Activated B cell treated with CpG ODN at 0.5 μM for 24 hours (primary cell): ENCODE data around the gene TLE5. TPM values are rescaled to one million over a fixed set of nuclear protein-coding genes. Genes with fewer than 3 reads are reported as not detected.

Source experiments
- ATAC-seq: fragments of 200-7000 bp; cut with Tn5 transposase; one replicate; pipeline ENCODE4 v1.10.0; 2021; ENCODE audit warnings: low read depth, mild to moderate bottlenecking, moderate library complexity
- CTCF ChIA-PET: fragments of 350-600 bp; sonication (Branson Sonifier 250); formaldehyde crosslinking; loops from one replicate; lab custom pipeline; 2021; ENCODE audit warnings: antibody characterized with exemption; lab: Charles Lee
- POLR2A ChIA-PET: fragments of 350-600 bp; sonication (Branson Sonifier 250); formaldehyde crosslinking; loops from one replicate; lab custom pipeline; 2021; ENCODE audit warnings: antibody characterized with exemption; lab: Charles Lee
- DNase-seq: peaks from one replicate; pipeline ENCODE4 v3.0.0; 2022
- H3K27ac Mint-ChIP-seq: one replicate; pipeline ENCODE4 v1.8.0; 2020; ENCODE audit warnings: mixed read lengths
- H3K27me3 Mint-ChIP-seq: one replicate; pipeline ENCODE4 v1.8.0; 2021; ENCODE audit warnings: mixed read lengths
- H3K36me3 Mint-ChIP-seq: one replicate; pipeline ENCODE4 v1.8.0; 2021; ENCODE audit warnings: low read depth, mixed read lengths
- H3K4me1 Mint-ChIP-seq: one replicate; pipeline ENCODE4 v1.8.0; 2021; ENCODE audit warnings: mixed read lengths
- H3K4me3 Mint-ChIP-seq: one replicate; pipeline ENCODE4 v1.8.0; 2020; ENCODE audit warnings: mild to moderate bottlenecking, mixed read lengths
- H3K9me3 Mint-ChIP-seq: one replicate; pipeline ENCODE4 v1.8.0; 2020; ENCODE audit warnings: mixed read lengths
- intact Hi-C: fragments of 100-400 bp; cut with micrococcal nuclease; formaldehyde crosslinking; loops from one replicate; pipeline ENCODE4 v1.15.1; 2024
- total RNA-seq: library from RNA; stranded (reverse); gene quantifications from 2 replicates; pipeline ENCODE4 v1.2.3, GENCODE V29; 2022
- TF ChIP-seq, protein P1 (sequence below): fragments of 200-600 bp; IDR thresholded peaks from one replicate; pipeline ENCODE4 v1.8.0; 2022; ENCODE audit warnings: antibody characterized with exemption, mild to moderate bottlenecking

Gene TLE5
- total RNA-seq, 1 donor from 2014 or later = 323 TPM

DNA sequence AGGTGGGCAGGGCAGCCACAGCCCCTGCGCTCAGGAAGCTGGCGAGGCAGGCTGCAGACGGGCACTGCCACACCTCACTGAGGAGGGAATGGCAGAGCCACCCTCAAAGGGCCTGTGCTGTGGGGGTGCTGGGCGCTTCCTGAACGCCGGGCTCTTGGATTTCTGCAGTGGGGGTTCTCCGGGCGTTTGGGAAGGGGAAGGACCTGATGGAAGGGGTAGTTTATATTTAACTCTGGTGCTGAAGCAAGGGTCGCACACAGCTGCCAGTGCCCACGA lies 42.4 kb upstream of the TLE5 start:
- ChIA-PET CTCF (interaction anchor here (1.1 to 4.1 kb wide), 13 partner anchors 25 to 217 kb away, joined by 3 to 41 read pairs (median 5); no protein-coding TSS in a partner anchor), POLR2A (interaction anchor here (0.6 to 1.2 kb wide), 4 partner anchors 43 to 240 kb away, joined by 4 to 8 read pairs (median 7); no protein-coding TSS in a partner anchor)
- intact Hi-C loops = loop anchor here (1.0 to 2.0 kb wide), 4 partner anchors 28 to 218 kb away; no protein-coding TSS in a partner anchor
- ATAC-seq (no peak), DNase-seq (no peak)
- no peaks in the 10 kb centered on the region for H3K36me3 Mint-ChIP-seq
- peaks cover 18% of the 10 kb centered on the region for H3K4me1 Mint-ChIP-seq
- no peaks in the 10 kb centered on the region for H3K9me3 Mint-ChIP-seq
- H3K27me3 Mint-ChIP-seq = no peaks in the 10 kb centered on the region
- no peak overlapping the region for H3K4me3 Mint-ChIP-seq
- H3K27ac Mint-ChIP-seq = no peak overlapping the region
- TF ChIP-seq, protein P1, sequence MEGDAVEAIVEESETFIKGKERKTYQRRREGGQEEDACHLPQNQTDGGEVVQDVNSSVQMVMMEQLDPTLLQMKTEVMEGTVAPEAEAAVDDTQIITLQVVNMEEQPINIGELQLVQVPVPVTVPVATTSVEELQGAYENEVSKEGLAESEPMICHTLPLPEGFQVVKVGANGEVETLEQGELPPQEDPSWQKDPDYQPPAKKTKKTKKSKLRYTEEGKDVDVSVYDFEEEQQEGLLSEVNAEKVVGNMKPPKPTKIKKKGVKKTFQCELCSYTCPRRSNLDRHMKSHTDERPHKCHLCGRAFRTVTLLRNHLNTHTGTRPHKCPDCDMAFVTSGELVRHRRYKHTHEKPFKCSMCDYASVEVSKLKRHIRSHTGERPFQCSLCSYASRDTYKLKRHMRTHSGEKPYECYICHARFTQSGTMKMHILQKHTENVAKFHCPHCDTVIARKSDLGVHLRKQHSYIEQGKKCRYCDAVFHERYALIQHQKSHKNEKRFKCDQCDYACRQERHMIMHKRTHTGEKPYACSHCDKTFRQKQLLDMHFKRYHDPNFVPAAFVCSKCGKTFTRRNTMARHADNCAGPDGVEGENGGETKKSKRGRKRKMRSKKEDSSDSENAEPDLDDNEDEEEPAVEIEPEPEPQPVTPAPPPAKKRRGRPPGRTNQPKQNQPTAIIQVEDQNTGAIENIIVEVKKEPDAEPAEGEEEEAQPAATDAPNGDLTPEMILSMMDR = no peak

DNA sequence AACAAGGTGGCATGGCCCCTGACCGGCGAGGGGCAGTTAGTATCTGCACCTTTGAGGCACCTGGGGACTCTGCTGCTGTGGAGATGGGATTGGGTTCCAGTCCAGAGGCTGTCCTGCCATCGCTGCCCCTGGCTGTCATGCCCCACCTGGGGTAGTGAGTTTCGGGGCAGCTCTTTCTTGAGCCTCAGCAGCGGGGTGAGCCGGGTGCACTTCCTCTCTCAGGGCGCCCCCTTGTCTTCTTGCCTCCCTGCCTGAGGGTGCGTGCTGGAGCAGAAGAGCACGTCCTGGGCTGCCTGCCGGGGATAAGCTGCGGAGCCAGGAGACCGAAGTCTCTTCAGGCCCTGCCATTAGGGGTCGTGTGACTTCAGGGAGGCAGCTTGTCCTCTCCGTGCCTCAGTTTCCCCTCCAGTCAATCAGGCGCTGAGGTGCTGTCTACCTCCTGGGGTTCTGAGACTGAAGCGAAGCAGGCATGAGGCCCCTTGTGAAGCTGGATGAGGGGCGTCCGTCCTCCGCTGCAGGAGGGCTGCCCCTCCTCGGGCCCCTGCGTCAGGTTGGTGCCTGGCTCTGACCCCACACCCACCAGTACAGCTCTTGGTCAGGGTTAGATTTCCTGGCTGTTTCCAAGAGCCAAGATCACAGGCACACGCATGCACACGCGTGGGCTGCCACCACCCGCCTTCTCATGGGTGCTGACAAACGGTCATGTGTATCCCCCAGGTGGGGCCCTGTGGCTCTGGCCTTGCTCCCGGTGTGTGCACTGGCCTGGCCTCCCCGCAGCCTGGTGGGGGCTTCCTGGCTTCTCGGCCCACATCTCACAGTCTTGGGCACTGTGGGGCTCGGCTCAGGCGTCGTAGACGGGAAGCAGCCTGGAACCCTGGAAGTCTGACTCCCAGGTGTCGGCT lies 40.2 kb upstream of the TLE5 start:
- DNase-seq = no peak
- TF ChIP-seq, protein P1 = no peak
- no peaks in the 10 kb centered on the region for H3K9me3 Mint-ChIP-seq
- no peaks in the 10 kb centered on the region for H3K36me3 Mint-ChIP-seq
- CTCF ChIA-PET = interaction anchor here (0.8 to 4.1 kb wide), 3 partner anchors 25 to 152 kb away, joined by 3 to 41 read pairs (median 9); no protein-coding TSS in a partner anchor
- H3K4me3 Mint-ChIP-seq = no peak overlapping the region
- H3K27ac Mint-ChIP-seq = no peak overlapping the region
- H3K4me1 Mint-ChIP-seq = peaks cover 24% of the 10 kb centered on the region
- ATAC-seq = no peak
- intact Hi-C loops = no loop called here
- POLR2A ChIA-PET = no interaction called here
- H3K27me3 Mint-ChIP-seq = no peaks in the 10 kb centered on the region

DNA sequence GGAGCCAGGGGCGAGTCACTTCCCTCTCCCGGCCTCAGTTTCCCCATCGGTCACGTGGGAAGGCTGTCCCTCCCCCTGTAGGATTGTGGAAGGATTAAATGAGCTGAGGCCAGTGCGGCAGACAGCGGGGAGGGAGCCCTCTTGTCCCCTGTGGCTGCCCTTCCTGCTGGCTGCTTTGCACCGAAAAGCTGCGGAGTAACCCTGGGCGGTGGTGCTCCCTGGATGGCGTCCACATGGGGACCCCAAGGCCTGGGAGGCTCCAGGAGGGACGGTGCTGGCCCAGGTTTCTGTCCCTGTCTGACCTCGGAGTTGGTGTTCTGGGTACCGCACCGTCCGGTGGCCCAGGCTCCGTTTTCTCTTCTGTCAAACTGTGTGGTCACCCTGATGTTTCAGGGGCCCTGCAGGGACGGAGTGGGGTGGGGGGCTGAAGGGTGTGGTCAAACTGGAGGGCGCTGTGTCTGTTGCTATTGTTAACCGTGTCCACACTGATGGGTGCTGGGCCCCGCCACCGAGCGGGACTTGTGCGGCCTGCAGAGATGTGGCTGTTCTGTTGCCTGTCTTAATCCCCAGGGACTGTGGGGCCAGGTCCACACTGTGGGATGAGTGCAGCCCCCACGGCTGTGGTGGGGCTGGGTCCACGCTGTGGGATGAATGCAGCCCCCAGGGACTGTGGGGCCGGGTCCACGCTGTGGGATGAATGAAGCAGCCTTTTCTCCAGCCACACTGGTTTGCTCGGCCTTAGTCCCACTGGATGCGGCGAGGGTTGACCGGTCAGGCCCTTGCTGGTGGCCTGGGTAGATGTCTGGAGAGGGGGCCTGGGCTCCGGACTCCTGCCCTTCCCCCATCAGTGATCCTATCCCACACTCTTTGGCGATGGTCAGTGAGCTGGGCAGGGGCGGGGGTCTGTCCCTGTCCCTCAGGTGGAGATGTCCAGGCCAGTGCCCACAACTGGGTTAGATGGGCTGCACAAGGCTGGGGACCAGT lies 38.7 kb upstream of the TLE5 start:
- no peak for ATAC-seq
- POLR2A ChIA-PET = interaction anchor here (0.7 kb wide), 1 partner anchor 124 kb away, joined by 4 read pairs; no protein-coding TSS in a partner anchor
- Mint-ChIP-seq H3K27me3 (no peaks in the 10 kb centered on the region), H3K9me3 (no peaks in the 10 kb centered on the region), H3K4me1 (peaks cover 30% of the 10 kb centered on the region), H3K36me3 (no peaks in the 10 kb centered on the region), H3K27ac (no peak overlapping the region), H3K4me3 (no peak overlapping the region)
- CTCF ChIA-PET = interaction anchor here (1.9 to 4.1 kb wide), 2 partner anchors 139 to 150 kb away, joined by 9 to 41 read pairs; no protein-coding TSS in a partner anchor
- TF ChIP-seq, protein P1 = no peak
- intact Hi-C loops = no loop called here
- DNase-seq = no peak

DNA sequence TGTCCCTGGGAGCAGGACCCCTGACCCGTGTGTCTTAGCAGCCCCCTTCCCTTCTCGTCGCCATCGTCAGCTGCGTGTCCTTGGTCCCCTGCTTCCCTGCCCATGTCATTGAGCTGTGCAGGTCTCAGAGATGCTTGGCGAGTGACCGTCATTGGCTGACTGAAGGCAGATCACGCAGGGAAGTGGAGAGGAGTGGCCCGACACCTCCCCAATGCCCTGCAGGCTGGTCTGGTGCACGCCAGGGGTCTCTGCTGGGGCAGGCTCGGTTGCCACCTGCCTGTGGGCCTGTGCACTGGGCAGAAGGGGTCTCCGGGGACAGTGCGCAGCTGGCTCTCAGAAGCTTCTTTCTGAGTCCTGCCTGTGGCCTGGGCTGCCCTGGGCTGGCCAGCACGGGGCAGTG lies 38.0 kb upstream of the TLE5 start:
- Mint-ChIP-seq H3K9me3 (no peaks in the 10 kb centered on the region), H3K4me1 (peaks cover 37% of the 10 kb centered on the region), H3K36me3 (no peaks in the 10 kb centered on the region), H3K27ac (no peak overlapping the region), H3K27me3 (no peaks in the 10 kb centered on the region), H3K4me3 (no peak overlapping the region)
- POLR2A ChIA-PET = interaction anchor here (0.6 kb wide), 1 partner anchor 8 kb away, joined by 5 read pairs; no protein-coding TSS in a partner anchor
- CTCF ChIA-PET = no interaction called here
- DNase-seq = no peak
- ATAC-seq = no peak
- TF ChIP-seq, protein P1 = no peak
- intact Hi-C loops = no loop called here
